ENCODE data around the gene PIK3C2A.

DNA sequence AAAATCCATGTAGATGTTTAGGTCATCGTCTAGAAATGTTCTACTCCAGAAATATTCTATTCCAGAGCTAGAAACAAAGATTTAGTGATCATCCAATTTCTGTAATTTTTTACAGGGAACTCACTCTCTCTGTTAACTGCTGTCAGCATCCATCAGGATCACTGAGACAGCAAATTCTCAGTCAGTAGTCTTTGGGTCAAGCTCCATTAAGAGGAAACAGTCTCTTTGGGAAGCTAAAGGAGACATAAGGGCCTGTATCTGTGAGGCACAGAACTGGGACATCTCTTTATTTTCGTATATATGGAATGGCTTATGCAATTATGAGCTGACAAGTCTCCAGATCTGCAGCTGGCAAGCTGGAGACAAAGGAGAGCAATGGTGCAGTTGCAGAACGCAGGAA is 48.3 kb downstream of the PIK3C2A start:
- no peak for TF ChIP-seq GABPA (IDR thresholded peaks at IDR 0.05; ENCODE audit: low read depth)
- TF ChIP-seq CTCF (IDR thresholded peaks at IDR 0.05; ENCODE audit: insufficient read depth, low read length): no peak

Measured in HL-60 (cell line).